Measurements from ENCODE around the gene MBD3L5. TPM values are rescaled to one million over a fixed set of nuclear protein-coding genes. Genes with fewer than 3 reads are reported as not detected.
"Not testable (repeated sequence)": the region's sequence is repeated elsewhere in the genome, so short reads cannot be mapped to it uniquely, and the experiment has no call there.

MBD3L5 gene
- total RNA-seq, 4 donors from 2014 or later = not detected

- Histone ChIP-seq H3K27ac (no peak overlapping the region), H3K9me3 (no peaks in the 10 kb centered on the region), H3K4me1 (no peaks in the 10 kb centered on the region), H3K27me3 (no peaks in the 10 kb centered on the region), H3K4me3 (no peak overlapping the region), H3K36me3 (no peaks in the 10 kb centered on the region)
- TF ChIP-seq CTCF (IDR thresholded peaks at IDR 0.05) (no peak), POLR2A (IDR thresholded peaks at IDR 0.05) (no peak)
- 83 to 92% methylated on average over 8 to 9 of the region's 9 CpGs for WGBS, 2 donors
- intact Hi-C loops (cut with DNase I) = no loop called here
- no peak for DNase-seq
These were observed 33.5 kb downstream of the MBD3L5 start for GRCh38 chr19:7063764-7064418.

GRCh38 chr19:7067122-7067521 is 36.7 kb downstream of the MBD3L5 start:
- peak in 1 of 6 experiments; percentile 20 for TF ChIP-seq CTCF (IDR thresholded peaks at IDR 0.05)

GRCh38 chr19:7067716-7068115 is 37.3 kb downstream of the MBD3L5 start:
- DNase-seq = no peak
- Histone ChIP-seq H3K27me3 (no peaks in the 10 kb centered on the region), H3K27ac (no peak overlapping the region), H3K9me3 (no peaks in the 10 kb centered on the region), H3K4me1 (peaks cover 6 to 15% (median 7%) of the 10 kb centered on the region in 3 donors), H3K36me3 (peaks cover 0 to 22% (median 5%) of the 10 kb centered on the region in 3 donors), H3K4me3 (no peak overlapping the region)
- intact Hi-C loops (cut with DNase I) = no loop called here
- WGBS, 2 donors = 70 to 76% methylated on average over 2 of the region's 2 CpGs
- TF ChIP-seq CTCF (IDR thresholded peaks at IDR 0.05) (no peak), POLR2A (IDR thresholded peaks at IDR 0.05) (no peak)

More at GRCh38 chr19:7067122-7067521, 36.7 kb downstream of the MBD3L5 start:
- WGBS, 2 donors = 55 to 61% methylated on average over 10 to 13 of the region's 13 CpGs
- H3K27ac ChIP-seq; H3K9me3 ChIP-seq; DNase-seq; intact Hi-C loops (cut with DNase I); H3K27me3 ChIP-seq; H3K4me3 ChIP-seq: not testable (repeated sequence)
- Histone ChIP-seq H3K36me3 (peaks cover 0 to 16% (median 0%) of the 10 kb centered on the region in 3 donors), H3K4me1 (peaks cover 6 to 15% (median 7%) of the 10 kb centered on the region in 3 donors)

- peak overlapping the region in 3 of 4 donors; percentile 86 to 90 (median 88) for H3K27ac ChIP-seq
- no peaks in the 10 kb centered on the region for H3K9me3 ChIP-seq
- TF ChIP-seq POLR2A (IDR thresholded peaks at IDR 0.05) (no peak), CTCF (IDR thresholded peaks at IDR 0.05) (no peak)
- H3K27me3 ChIP-seq = no peaks in the 10 kb centered on the region
- 68 to 77% methylated on average over 5 to 6 of the region's 6 CpGs for WGBS, 2 donors
- intact Hi-C loops (cut with DNase I) = no loop called here
- H3K36me3 ChIP-seq = peaks cover 0 to 31% (median 13%) of the 10 kb centered on the region in 3 donors
- DNase-seq = no peak
- H3K4me1 ChIP-seq = peaks cover 6 to 15% (median 7%) of the 10 kb centered on the region in 3 donors
- H3K4me3 ChIP-seq = peak overlapping the region in 2 of 4 donors; percentile 90 to 98
These were observed 38.2 kb downstream of the MBD3L5 start for GRCh38 chr19:7068599-7068998.

DNA sequence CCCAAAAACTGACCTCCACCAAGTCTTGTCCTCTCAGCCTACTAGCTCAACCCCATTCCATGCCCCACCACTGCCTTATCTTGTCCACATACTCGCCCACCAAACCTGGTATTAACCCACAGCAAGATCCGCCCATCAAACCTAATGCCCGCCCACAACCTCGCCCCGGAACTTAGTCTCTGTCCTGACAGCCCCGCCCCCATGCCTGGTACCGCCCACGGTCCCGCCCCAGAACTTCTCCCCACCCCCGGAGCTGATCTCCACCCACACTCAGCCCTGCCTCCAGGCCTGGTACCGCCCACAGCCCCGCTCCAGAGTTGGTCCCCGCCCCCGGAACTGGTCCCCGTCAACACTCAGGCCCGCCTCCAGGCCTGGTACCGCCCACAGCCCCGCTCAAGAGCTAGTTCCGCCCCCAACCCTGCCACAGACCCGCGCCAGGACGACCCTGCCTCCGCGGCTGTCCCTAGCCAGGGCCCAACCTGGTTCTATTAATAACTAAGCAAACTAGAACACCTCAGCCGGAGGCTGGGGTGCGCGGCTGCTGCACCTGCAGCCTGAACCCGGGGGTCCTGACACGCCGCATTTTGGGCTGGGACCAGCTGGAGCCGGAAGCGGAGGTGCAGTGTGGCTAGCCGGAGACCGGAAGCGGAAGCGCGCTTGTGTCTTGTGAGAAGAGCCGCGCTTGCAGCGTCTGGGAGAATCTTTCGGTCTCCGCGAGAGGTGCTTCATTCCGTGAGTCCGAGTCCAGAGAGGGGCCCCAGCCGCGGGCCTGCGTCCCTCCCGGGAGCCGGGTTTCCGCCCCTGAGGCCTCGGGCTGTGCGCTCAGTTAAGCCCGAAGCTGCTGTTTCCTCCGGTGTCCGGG is 38.9 kb downstream of the MBD3L5 start, which contains the start of gene ZNF557:
Gene ZNF557 (plus strand): TSS at position 662 of the 862 bp plus-strand sequence. CDS start 5,372 bp downstream, outside the sequence.
- 1 to 8% methylated on average over 7 to 13 of the region's 56 CpGs for WGBS, 2 donors
- peak in 3 of 4 donors; percentile 10 to 66 (median 38) for TF ChIP-seq POLR2A (IDR thresholded peaks at IDR 0.05)
- TF ChIP-seq CTCF (IDR thresholded peaks at IDR 0.05) = peak in 2 of 6 experiments; percentile 2 to 11
- DNase-seq = peak; percentile 97
- Histone ChIP-seq H3K27me3 (no peaks in the 10 kb centered on the region), H3K27ac (peak within 1 kb of the TSS; percentile 84 to 90 (median 87)), H3K36me3 (peaks cover 0 to 38% (median 20%) of the 10 kb centered on the region in 3 donors), H3K9me3 (no peaks in the 10 kb centered on the region), H3K4me1 (peaks cover 6 to 15% (median 7%) of the 10 kb centered on the region in 3 donors), H3K4me3 (peak within 1 kb of the TSS; percentile 80 to 98 (median 88))
- intact Hi-C loops (cut with DNase I) = no loop called here

All from esophagus squamous epithelium (tissue), 5 donors.